ENCODE results near the gene IQSEC1. TPM values are rescaled to one million over a fixed set of nuclear protein-coding genes. Genes with fewer than 3 reads are reported as not detected.
A peak's percentile ranks its signal among the peaks of the same experiment; 100 is the strongest.

Gene IQSEC1
- total RNA-seq, 1 donor from 2014 or later = 27.1 TPM

- Histone ChIP-seq H3K4me1 (ENCODE audit: control insufficient read depth in 3 of 3, insufficient read depth in 3 of 3, low read length in 3 of 3) (peaks cover 41 to 49% (median 45%) of the 10 kb centered on the region in 3 donors), H3K9me3 (ENCODE audit: control insufficient read depth in 3 of 3, low read length in 3 of 3) (no peaks in the 10 kb centered on the region), H3K27ac (ENCODE audit: low read depth, low read length) (peak overlapping the region; percentile 54), H3K4me3 (ENCODE audit: low read length in 3 of 3) (no peak overlapping the region), H3K27me3 (ENCODE audit: control insufficient read depth in 3 of 3, insufficient read depth in 3 of 3, low read length in 3 of 3) (no peaks in the 10 kb centered on the region), H3K9ac (ENCODE audit: low read depth in 1 of 3, low read length in 3 of 3) (no peak overlapping the region), H3K36me3 (ENCODE audit: control insufficient read depth in 3 of 3, insufficient read depth in 3 of 3, low read length in 3 of 3) (no peaks in the 10 kb centered on the region)
These were observed 49.8 kb downstream of the IQSEC1 start for GRCh38 chr3:13023235-13023970.

GRCh38 chr3:13022348-13023234 lies 50.6 kb downstream of the IQSEC1 start:
- no peaks in the 10 kb centered on the region for H3K27me3 ChIP-seq (ENCODE audit: control insufficient read depth in 3 of 3, insufficient read depth in 3 of 3, low read length in 3 of 3)
- no peaks in the 10 kb centered on the region for H3K9me3 ChIP-seq (ENCODE audit: control insufficient read depth in 3 of 3, low read length in 3 of 3)
- no peaks in the 10 kb centered on the region for H3K36me3 ChIP-seq (ENCODE audit: control insufficient read depth in 3 of 3, insufficient read depth in 3 of 3, low read length in 3 of 3)
- H3K4me3 ChIP-seq (ENCODE audit: low read length in 3 of 3) = peak overlapping the region; percentile 55 to 65 (median 59)
- peaks cover 48 to 57% (median 49%) of the 10 kb centered on the region in 3 donors for H3K4me1 ChIP-seq (ENCODE audit: control insufficient read depth in 3 of 3, insufficient read depth in 3 of 3, low read length in 3 of 3)
- H3K27ac ChIP-seq (ENCODE audit: low read depth, low read length) = peak overlapping the region; percentile 79
- H3K9ac ChIP-seq (ENCODE audit: low read depth in 1 of 3, low read length in 3 of 3) = peak overlapping the region in 2 of 3 donors; percentile 23 to 60

- no peaks in the 10 kb centered on the region for H3K9me3 ChIP-seq (ENCODE audit: control insufficient read depth in 3 of 3, low read length in 3 of 3)
- no peaks in the 10 kb centered on the region for H3K36me3 ChIP-seq (ENCODE audit: control insufficient read depth in 3 of 3, insufficient read depth in 3 of 3, low read length in 3 of 3)
- peaks cover 52 to 66% (median 55%) of the 10 kb centered on the region in 3 donors for H3K4me1 ChIP-seq (ENCODE audit: control insufficient read depth in 3 of 3, insufficient read depth in 3 of 3, low read length in 3 of 3)
- H3K9ac ChIP-seq (ENCODE audit: low read depth in 1 of 3, low read length in 3 of 3) = peak overlapping the region in 2 of 3 donors; percentile 57 to 60
- H3K4me3 ChIP-seq (ENCODE audit: low read length in 3 of 3) = peak overlapping the region; percentile 55 to 65 (median 59)
- H3K27me3 ChIP-seq (ENCODE audit: control insufficient read depth in 3 of 3, insufficient read depth in 3 of 3, low read length in 3 of 3) = no peaks in the 10 kb centered on the region
- H3K27ac ChIP-seq (ENCODE audit: low read depth, low read length) = peak overlapping the region; percentile 79
These were observed 51.8 kb downstream of the IQSEC1 start for GRCh38 chr3:13021141-13022114.

GRCh38 chr3:13020159-13020750 lies 53.0 kb downstream of the IQSEC1 start:
- H3K9me3 ChIP-seq (ENCODE audit: control insufficient read depth in 3 of 3, low read length in 3 of 3) = no peaks in the 10 kb centered on the region
- H3K27me3 ChIP-seq (ENCODE audit: control insufficient read depth in 3 of 3, insufficient read depth in 3 of 3, low read length in 3 of 3) = no peaks in the 10 kb centered on the region
- no peaks in the 10 kb centered on the region for H3K36me3 ChIP-seq (ENCODE audit: control insufficient read depth in 3 of 3, insufficient read depth in 3 of 3, low read length in 3 of 3)
- peaks cover 60 to 74% (median 61%) of the 10 kb centered on the region in 3 donors for H3K4me1 ChIP-seq (ENCODE audit: control insufficient read depth in 3 of 3, insufficient read depth in 3 of 3, low read length in 3 of 3)
- H3K9ac ChIP-seq (ENCODE audit: low read depth in 1 of 3, low read length in 3 of 3) = no peak overlapping the region
- H3K4me3 ChIP-seq (ENCODE audit: low read length in 3 of 3) = peak overlapping the region in 1 of 3 donors; percentile 15
- peak overlapping the region; percentile 79 for H3K27ac ChIP-seq (ENCODE audit: low read depth, low read length)

GRCh38 chr3:13019243-13020095 lies 53.8 kb downstream of the IQSEC1 start:
- Histone ChIP-seq H3K36me3 (ENCODE audit: control insufficient read depth in 3 of 3, insufficient read depth in 3 of 3, low read length in 3 of 3) (no peaks in the 10 kb centered on the region), H3K27ac (ENCODE audit: low read depth, low read length) (peak overlapping the region; percentile 79), H3K4me3 (ENCODE audit: low read length in 3 of 3) (peak overlapping the region; percentile 51 to 63 (median 62)), H3K9ac (ENCODE audit: low read depth in 1 of 3, low read length in 3 of 3) (peak overlapping the region; percentile 59 to 76 (median 74)), H3K4me1 (ENCODE audit: control insufficient read depth in 3 of 3, insufficient read depth in 3 of 3, low read length in 3 of 3) (peaks cover 58 to 74% (median 61%) of the 10 kb centered on the region in 3 donors), H3K9me3 (ENCODE audit: control insufficient read depth in 3 of 3, low read length in 3 of 3) (no peaks in the 10 kb centered on the region), H3K27me3 (ENCODE audit: control insufficient read depth in 3 of 3, insufficient read depth in 3 of 3, low read length in 3 of 3) (no peaks in the 10 kb centered on the region)

- Histone ChIP-seq H3K36me3 (ENCODE audit: control insufficient read depth in 3 of 3, insufficient read depth in 3 of 3, low read length in 3 of 3) (no peaks in the 10 kb centered on the region), H3K27me3 (ENCODE audit: control insufficient read depth in 3 of 3, insufficient read depth in 3 of 3, low read length in 3 of 3) (no peaks in the 10 kb centered on the region), H3K27ac (ENCODE audit: low read depth, low read length) (peak overlapping the region; percentile 79), H3K4me3 (ENCODE audit: low read length in 3 of 3) (peak overlapping the region; percentile 51 to 63 (median 62)), H3K4me1 (ENCODE audit: control insufficient read depth in 3 of 3, insufficient read depth in 3 of 3, low read length in 3 of 3) (peaks cover 58 to 79% (median 61%) of the 10 kb centered on the region in 3 donors), H3K9me3 (ENCODE audit: control insufficient read depth in 3 of 3, low read length in 3 of 3) (no peaks in the 10 kb centered on the region), H3K9ac (ENCODE audit: low read depth in 1 of 3, low read length in 3 of 3) (peak overlapping the region; percentile 59 to 76 (median 74))
These were observed 54.5 kb downstream of the IQSEC1 start for GRCh38 chr3:13018561-13019242.

- H3K4me1 ChIP-seq (ENCODE audit: control insufficient read depth in 3 of 3, insufficient read depth in 3 of 3, low read length in 3 of 3) = peaks cover 58 to 82% (median 61%) of the 10 kb centered on the region in 3 donors
- H3K36me3 ChIP-seq (ENCODE audit: control insufficient read depth in 3 of 3, insufficient read depth in 3 of 3, low read length in 3 of 3) = no peaks in the 10 kb centered on the region
- no peak overlapping the region for H3K9ac ChIP-seq (ENCODE audit: low read depth in 1 of 3, low read length in 3 of 3)
- no peaks in the 10 kb centered on the region for H3K27me3 ChIP-seq (ENCODE audit: control insufficient read depth in 3 of 3, insufficient read depth in 3 of 3, low read length in 3 of 3)
- peak overlapping the region in 1 of 3 donors; percentile 62 for H3K4me3 ChIP-seq (ENCODE audit: low read length in 3 of 3)
- H3K27ac ChIP-seq (ENCODE audit: low read depth, low read length) = peak overlapping the region; percentile 79
- no peaks in the 10 kb centered on the region for H3K9me3 ChIP-seq (ENCODE audit: control insufficient read depth in 3 of 3, low read length in 3 of 3)
These were observed 55.2 kb downstream of the IQSEC1 start for GRCh38 chr3:13018043-13018451.

- no peaks in the 10 kb centered on the region for H3K27me3 ChIP-seq (ENCODE audit: control insufficient read depth in 3 of 3, insufficient read depth in 3 of 3, low read length in 3 of 3)
- no peaks in the 10 kb centered on the region for H3K9me3 ChIP-seq (ENCODE audit: control insufficient read depth in 3 of 3, low read length in 3 of 3)
- H3K9ac ChIP-seq (ENCODE audit: low read depth in 1 of 3, low read length in 3 of 3) = peak overlapping the region in 1 of 3 donors; percentile 16
- H3K4me1 ChIP-seq (ENCODE audit: control insufficient read depth in 3 of 3, insufficient read depth in 3 of 3, low read length in 3 of 3) = peaks cover 52 to 78% (median 57%) of the 10 kb centered on the region in 3 donors
- H3K4me3 ChIP-seq (ENCODE audit: low read length in 3 of 3) = peak overlapping the region in 1 of 3 donors; percentile 3
- H3K27ac ChIP-seq (ENCODE audit: low read depth, low read length) = no peak overlapping the region
- H3K36me3 ChIP-seq (ENCODE audit: control insufficient read depth in 3 of 3, insufficient read depth in 3 of 3, low read length in 3 of 3) = no peaks in the 10 kb centered on the region
These were observed 55.7 kb downstream of the IQSEC1 start for GRCh38 chr3:13017361-13018042.
